ENCODE data around the gene PLXNA3.

PLXNA3 gene

GRCh38 chrX:154440623-154441357, 17.3 kb upstream of the PLXNA3 start:
- no peaks in the 10 kb centered on the region for H3K27me3 ChIP-seq (ENCODE audit: insufficient read depth, low read depth)
- H4K20me1 ChIP-seq (ENCODE audit: insufficient read depth) = no peaks in the 10 kb centered on the region
- H3K4me3 ChIP-seq (IDR thresholded peaks at IDR 0.05; ENCODE audit: insufficient read depth, low read depth, low read length) = no peak overlapping the region
- no peak overlapping the region for H2AFZ ChIP-seq (ENCODE audit: low read depth)
- no peak overlapping the region for H3K9ac ChIP-seq
- H3K79me2 ChIP-seq (ENCODE audit: insufficient read depth, low read depth) = peaks cover 12% of the 10 kb centered on the region; the same call in 1 of the 2 replicates
- peaks cover 3% of the 10 kb centered on the region for H3K4me1 ChIP-seq (ENCODE audit: low read depth, poor library complexity, severe bottlenecking)
- no peak overlapping the region for H3K27ac ChIP-seq
- TF ChIP-seq CTCF (conservative IDR thresholded peaks at IDR 0.05; ENCODE audit: low read depth, low read length) = no peak
- no peaks in the 10 kb centered on the region for H3K36me3 ChIP-seq (ENCODE audit: insufficient read depth)
- H3K4me2 ChIP-seq = no peak overlapping the region

GRCh38 chrX:154441564-154441963, 16.5 kb upstream of the PLXNA3 start:
- Histone ChIP-seq H3K27me3 (ENCODE audit: insufficient read depth, low read depth) (no peaks in the 10 kb centered on the region), H3K9ac (no peak overlapping the region), H3K4me2 (no peak overlapping the region), H2AFZ (ENCODE audit: low read depth) (no peak overlapping the region), H3K4me3 (IDR thresholded peaks at IDR 0.05; ENCODE audit: insufficient read depth, low read depth, low read length) (no peak overlapping the region), H3K4me1 (ENCODE audit: low read depth, poor library complexity, severe bottlenecking) (peaks cover 3% of the 10 kb centered on the region), H4K20me1 (ENCODE audit: insufficient read depth) (no peaks in the 10 kb centered on the region), H3K36me3 (ENCODE audit: insufficient read depth) (no peaks in the 10 kb centered on the region), H3K27ac (no peak overlapping the region), H3K79me2 (ENCODE audit: insufficient read depth, low read depth) (peaks cover 12% of the 10 kb centered on the region; the same call in 1 of the 2 replicates)
- no peak for TF ChIP-seq CTCF (conservative IDR thresholded peaks at IDR 0.05; ENCODE audit: low read depth, low read length)

- H3K4me3 ChIP-seq (IDR thresholded peaks at IDR 0.05; ENCODE audit: insufficient read depth, low read depth, low read length) = no peak overlapping the region
- no peaks in the 10 kb centered on the region for H3K27me3 ChIP-seq (ENCODE audit: insufficient read depth, low read depth)
- H2AFZ ChIP-seq (ENCODE audit: low read depth) = no peak overlapping the region
- H3K27ac ChIP-seq = no peak overlapping the region
- no peaks in the 10 kb centered on the region for H3K36me3 ChIP-seq (ENCODE audit: insufficient read depth)
- no peak overlapping the region for H3K9ac ChIP-seq
- no peak overlapping the region for H3K4me2 ChIP-seq
- peaks cover 3% of the 10 kb centered on the region for H3K4me1 ChIP-seq (ENCODE audit: low read depth, poor library complexity, severe bottlenecking)
- peaks cover 12% of the 10 kb centered on the region; the same call in 1 of the 2 replicates for H3K79me2 ChIP-seq (ENCODE audit: insufficient read depth, low read depth)
- TF ChIP-seq CTCF (conservative IDR thresholded peaks at IDR 0.05; ENCODE audit: low read depth, low read length) = no peak
- H4K20me1 ChIP-seq (ENCODE audit: insufficient read depth) = no peaks in the 10 kb centered on the region
These were observed 15.9 kb upstream of the PLXNA3 start for GRCh38 chrX:154441984-154442707.

GRCh38 chrX:154443479-154443910, 14.6 kb upstream of the PLXNA3 start:
- peak overlapping the region; percentile 14; the same call in 1 of the 2 replicates for H2AFZ ChIP-seq (ENCODE audit: low read depth)
- no peak overlapping the region for H3K27ac ChIP-seq
- TF ChIP-seq CTCF (conservative IDR thresholded peaks at IDR 0.05; ENCODE audit: low read depth, low read length) = no peak
- no peaks in the 10 kb centered on the region for H4K20me1 ChIP-seq (ENCODE audit: insufficient read depth)
- no peak overlapping the region for H3K4me3 ChIP-seq (IDR thresholded peaks at IDR 0.05; ENCODE audit: insufficient read depth, low read depth, low read length)
- H3K4me1 ChIP-seq (ENCODE audit: low read depth, poor library complexity, severe bottlenecking) = peaks cover 3% of the 10 kb centered on the region
- no peak overlapping the region; the same call in 1 of the 2 replicates for H3K4me2 ChIP-seq
- H3K79me2 ChIP-seq (ENCODE audit: insufficient read depth, low read depth) = peaks cover 3% of the 10 kb centered on the region; the same call in 1 of the 2 replicates
- no peaks in the 10 kb centered on the region for H3K27me3 ChIP-seq (ENCODE audit: insufficient read depth, low read depth)
- H3K36me3 ChIP-seq (ENCODE audit: insufficient read depth) = no peaks in the 10 kb centered on the region
- no peak overlapping the region for H3K9ac ChIP-seq
